Putamen (tissue), 1 donor: Measurements from ENCODE around the gene SPACA7.

ENCODE experiments used
- DNase-seq: peaks from one replicate; pipeline ENCODE4 v3.0.0-alpha.2; 2016; ENCODE audit warnings: low spot score

SPACA7 gene, protein sequence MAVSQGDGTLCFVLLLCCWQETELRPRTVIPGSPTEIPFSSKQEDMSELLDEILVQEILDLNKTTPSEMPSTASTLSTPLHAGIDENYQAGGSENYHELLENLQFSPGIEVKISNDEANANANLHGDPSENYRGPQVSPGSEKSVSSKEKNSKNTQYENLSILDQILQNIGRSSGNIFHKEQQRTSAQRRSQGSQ

DNA sequence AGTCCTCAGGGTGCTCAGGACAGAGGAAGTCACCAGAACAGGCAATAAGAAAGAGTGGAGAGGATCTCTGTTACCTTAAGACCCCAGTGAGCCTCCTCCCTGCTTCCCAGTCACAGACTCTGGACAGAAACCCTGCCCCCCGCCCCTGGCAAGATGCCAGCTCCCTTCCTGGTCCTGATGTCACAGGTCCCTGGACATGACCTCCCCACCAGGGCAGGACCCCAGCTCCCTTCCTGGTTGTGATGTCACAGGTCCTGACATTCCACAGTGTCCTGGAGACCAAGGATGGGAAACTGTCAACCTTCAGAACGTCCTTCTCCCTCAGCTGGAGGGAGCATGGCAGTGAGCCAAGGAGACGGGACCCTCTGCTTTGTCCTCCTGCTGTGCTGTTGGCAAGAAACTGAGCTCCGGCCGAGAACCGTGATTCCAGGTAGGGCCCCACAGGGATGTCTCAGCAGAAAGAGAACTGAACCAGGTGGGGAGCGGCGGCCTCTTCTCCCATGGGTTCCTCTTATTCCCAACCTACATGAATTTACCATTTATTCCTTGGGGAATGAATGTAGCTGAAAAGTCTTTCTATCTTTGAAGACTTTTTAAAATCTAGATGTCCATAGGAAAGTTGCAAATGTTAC, at the start of gene SPACA7:
Gene SPACA7, plus strand, starts transcription at position 306 of the 632 bp plus-strand sequence. Its CDS starts 31 bp downstream, at position 337.
- no peak for DNase-seq

DNA sequence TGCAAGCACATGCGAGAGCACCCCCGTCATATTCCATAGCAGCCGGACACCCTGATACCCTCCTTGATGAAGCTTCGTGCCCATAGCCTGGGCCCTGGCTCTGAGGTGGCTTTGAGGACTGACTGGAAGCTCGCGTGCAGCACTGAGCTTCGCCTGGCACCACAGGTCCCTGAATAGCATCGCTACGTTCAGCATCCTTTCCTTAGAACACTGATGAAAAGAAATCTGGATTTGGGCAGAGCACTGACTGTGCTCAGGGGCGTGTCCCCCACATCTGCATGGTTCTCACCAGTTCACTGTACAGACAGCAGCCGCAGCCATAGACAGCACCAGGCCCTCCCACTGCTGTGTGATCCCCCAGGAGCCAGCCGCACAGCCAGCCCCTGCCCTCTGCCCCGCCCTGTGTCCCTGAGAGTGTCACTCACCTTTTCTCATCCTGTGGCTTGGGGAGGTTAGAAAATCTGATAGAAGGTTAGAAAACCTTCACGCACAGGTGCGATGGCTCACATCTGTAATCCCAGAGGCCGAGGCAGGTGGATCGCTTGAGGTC, 49.3 kb upstream of the SPACA7 start:
- no peak for DNase-seq

DNA sequence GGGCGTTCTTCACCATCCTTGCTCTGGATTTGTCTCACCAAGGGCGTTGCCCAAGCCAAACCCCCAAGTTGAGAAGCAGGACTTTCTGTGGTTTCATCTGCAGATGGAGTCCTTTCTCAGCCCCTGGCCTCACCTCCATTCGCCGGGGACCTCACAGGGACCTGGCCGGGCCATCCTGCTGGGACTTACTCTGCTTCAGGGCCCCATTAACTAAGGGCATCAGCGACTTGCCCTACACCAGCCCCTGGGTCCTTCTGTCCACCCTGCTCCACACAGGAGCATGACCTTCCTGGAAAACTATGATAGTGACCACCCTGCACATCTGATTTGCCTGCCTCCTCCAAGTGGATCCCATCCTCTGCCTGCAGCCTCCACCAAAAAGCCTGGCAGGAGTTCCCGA, 47.2 kb upstream of the SPACA7 start:
- DNase-seq, result no peak

DNA sequence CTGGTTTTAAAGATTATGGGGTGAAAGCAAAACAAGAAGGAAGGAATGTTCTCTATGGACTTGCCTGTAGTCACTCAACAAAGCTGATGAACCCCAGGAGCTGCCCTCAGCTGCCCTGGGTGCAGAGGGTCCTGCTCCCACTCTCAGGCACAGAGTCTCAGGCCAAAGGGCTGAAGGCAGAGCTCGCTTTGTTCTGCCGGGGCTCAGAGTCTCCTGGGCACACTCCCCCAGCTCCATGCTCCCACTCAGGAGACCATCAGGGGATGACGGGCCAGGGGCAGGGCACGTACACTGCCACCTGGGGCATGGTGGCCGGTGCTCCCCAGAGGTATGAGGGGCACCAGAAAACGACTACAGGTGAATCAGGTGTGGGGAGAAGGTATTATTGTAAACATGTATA, 46.8 kb upstream of the SPACA7 start:
- no peak for DNase-seq

DNA sequence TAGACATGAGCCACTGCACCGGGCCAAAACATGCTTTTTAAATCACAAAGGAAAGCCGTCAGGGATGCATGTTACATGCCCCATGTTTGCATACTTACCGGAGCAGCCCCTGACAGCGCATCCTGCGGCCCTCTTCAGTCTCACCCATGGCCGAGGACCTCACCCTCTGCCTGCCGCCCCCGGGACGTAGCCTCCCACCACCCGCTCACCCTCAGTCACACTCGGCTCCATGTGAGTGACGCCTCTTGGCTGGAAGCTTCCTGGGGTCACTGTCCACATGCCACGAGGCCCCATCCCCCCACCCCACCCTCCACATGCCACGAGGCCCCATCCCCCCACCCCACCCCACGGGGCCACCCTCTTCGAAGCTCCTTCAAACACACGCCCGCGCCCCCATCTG, 46.1 kb upstream of the SPACA7 start:
- DNase-seq, result no peak

DNA sequence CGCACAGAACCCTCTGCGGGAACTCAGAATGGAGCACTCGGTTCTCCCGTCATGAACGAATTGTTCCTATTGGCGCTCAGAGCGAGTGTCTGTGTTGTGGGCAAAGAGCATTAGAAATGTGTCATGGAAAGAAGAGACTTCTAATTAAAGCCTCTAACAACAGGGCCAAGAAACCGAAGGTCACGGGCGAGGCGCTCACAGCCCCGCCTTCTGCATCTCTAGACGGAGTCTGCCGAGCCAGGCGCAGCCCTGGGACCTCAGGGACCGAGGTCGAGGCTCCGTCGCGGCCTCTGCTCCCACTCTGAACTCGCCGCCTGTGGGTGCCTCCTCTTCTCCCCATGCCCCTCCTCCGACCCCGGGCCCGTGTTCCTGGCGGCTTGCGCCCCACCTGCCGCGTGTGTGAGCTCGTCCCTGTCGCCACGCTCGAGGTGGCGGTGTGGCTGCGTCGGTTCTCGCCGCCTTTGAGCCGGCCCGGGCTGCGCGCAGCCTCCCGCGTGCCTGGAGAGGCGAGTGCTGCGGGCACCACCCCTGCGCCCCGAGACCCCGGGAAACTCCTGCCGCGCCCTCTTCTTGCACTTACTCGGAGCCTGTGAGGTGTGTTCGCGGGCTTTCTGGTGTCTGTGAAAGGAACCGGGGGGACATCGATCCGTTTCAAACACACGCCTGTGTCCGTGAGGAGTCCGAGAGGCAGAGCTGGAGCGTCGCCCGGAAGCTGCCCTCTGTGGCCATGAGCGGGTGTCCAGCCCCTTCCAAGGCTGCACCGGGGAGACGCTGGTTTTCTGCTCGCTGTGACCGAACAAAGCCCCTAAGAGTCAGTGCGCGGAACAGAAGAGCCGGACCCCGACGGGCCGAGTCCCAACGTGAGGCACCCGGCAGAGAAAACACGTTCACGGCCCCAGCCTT, 45.4 kb upstream of the SPACA7 start:
- DNase-seq, result no peak

DNA sequence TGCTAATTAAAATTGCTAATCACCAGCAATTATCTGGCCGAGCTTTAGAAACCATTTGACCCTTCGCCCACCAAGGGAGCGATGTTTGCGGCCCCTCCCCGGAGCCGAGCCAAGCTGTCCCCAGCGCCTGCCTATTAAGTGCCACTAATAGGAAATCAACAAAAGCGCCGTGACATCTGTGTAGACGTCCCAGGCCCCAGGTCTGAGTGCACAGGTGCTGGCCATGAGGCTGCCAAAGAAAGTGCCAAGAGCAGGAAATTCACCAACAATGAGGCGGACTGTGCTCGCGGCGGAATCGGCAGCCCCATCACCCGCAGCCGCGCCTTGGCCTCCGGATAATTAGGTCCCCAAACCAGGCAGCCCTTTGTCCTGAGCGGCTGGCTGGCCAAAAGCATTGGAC, 44.5 kb upstream of the SPACA7 start:
- no peak for DNase-seq

DNA sequence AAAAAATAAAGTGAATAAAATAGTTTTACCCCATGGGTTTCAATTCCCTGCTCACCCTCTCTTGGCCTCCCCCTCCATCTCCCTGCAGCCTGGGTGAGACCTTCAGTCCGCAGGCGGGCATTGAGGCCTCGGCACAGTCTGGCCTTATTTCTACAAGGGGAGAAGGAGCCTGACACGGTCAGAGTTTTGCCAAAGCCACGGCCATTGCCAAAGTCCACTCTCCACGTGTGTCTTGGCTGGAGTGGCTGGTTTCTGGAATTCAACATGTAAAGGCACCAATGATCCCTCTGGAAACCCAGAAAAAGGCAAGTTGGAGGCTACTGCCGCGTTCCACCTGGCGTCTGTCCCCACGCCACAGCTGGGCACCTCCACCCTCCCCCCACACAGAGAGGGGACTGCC, 43.4 kb upstream of the SPACA7 start:
- DNase-seq, result no peak

DNA sequence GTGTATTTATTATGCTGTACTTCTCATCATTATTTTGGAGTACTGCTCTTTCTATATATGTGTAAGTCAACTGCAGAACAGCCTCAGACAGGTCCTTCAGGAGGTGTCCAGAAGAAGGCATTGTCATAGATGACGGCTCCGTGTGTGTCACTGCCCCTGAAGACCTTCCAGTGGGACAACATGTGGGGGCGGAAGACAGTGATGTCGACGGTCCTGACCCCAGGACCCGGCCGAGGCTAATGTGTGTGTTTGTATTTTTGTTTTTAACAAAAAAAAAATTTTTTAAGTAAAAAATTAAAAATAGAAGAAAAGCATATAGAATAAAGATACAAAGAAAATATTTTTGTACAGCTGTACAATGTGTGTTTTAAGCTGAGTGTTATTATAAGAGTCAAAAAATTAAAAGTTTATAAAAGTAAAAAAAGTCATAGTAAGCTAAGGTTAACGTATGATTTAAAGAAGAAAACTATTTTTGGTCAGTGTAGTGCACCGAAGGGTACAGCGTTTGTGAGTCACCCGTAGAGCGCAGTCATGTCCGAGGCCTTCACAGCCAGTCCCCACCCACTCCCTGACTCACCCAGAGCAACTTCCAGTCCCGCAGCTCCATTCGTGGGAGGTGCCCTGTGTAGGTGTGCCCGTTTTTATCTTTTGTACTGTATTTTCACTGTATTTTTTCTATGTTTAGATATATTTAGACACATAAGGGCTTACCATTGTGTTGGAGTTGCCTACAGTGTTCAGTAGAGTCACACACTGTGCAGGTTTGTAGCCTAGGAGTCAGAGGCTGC, 42.2 kb upstream of the SPACA7 start:
- DNase-seq, result no peak

DNA sequence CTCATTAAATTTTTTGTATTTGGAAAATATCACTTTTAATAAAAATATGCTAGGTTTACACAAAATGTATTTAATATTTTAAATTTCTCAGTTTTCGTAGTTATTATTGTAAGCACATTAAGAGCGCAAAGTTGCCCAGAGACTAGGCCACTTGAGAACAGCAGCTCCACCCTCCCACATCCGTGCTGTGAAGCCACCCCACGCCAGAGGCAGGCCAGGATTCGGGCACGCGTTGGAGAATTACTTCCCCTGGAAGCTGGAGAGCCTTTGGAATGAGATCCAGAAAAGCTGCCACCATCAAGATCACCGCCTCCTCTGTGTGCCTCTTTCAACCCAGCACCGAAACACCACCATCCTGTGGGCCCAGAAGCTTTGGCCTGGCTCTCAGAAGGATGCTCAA, 41.0 kb upstream of the SPACA7 start:
- no peak for DNase-seq

DNA sequence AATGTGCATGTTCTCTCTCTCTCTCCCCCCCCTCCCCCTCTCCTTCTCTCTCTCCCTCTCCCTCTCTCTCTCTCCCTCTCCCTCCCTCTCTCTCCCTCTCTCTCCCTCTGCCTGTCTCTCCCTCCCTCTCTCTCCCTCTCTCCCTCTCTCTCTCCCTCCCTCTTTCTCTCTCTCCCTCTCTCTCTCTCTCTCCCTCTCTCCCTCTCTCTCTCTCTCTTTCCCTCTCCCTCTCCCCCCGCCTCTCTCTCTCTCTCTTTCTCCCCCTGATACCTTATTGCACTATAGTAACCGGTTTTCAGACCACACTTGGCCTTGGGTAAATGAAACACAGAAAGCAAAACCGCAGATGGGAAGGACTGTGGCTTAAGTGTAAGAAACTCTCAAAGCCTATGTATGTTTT, 34.7 kb upstream of the SPACA7 start:
- no peak for DNase-seq

DNA sequence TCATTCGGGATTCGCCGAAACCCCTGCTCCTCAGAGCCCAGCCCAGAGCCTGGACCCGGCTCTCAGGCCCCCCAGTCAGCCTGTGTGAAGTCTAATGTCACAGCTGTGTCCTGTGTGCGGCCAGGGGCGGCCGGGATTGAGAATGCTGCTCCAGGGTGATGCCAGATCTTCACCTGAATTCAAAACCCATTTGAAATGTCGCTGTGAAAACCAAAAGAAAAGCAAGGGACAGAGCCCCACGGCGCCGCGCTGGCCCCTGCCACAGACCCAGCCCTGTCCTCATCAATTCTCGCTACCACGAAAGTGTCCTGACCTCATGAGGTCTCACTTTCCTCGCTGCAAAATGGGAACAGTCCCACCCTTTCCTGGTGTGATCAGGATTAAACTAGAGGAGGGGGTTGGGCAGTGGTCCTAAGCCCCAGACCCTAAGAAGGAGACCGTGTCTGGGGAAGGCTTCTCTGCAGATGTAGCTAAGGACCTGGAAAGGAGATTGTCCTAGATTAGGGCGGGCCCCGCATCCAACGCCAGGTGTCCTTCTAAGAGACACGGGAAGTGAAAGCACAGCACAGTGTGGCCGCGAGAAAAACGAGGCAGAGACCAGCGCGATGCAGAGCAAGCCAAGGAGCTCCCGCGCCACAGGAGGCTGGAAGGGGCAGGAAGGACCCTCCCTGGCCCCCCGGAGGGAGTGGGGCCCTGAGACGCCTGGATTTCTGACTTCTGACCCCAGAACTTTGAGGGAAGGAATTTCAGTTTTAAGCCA, 34.0 kb upstream of the SPACA7 start:
- DNase-seq, result no peak

DNA sequence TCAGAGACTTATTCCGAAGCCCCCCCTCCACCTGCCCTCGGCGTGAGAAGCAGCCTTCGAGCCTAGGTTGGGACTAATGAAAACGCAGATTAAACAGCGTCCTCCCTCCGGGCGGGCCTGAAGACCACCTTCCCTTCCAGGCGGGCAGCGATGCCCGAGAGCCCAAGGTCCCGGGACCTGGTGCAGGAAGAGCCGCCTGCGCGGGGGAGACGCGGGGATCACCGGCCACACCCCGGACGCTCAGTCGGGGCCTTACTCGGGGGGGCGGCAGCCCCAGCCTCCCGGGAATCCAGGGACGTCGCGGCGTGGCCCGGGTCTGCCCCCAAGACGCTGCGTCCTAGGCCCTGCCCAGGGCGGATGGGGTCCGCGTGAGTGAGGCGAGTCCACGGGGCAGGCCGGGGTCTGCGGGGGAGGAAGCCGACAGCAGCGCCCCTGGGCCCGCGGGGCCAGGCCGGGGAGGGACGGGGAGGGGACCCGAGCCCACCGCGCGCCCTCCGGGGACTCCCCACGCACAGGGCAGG, 33.3 kb upstream of the SPACA7 start:
- no peak for DNase-seq

DNA sequence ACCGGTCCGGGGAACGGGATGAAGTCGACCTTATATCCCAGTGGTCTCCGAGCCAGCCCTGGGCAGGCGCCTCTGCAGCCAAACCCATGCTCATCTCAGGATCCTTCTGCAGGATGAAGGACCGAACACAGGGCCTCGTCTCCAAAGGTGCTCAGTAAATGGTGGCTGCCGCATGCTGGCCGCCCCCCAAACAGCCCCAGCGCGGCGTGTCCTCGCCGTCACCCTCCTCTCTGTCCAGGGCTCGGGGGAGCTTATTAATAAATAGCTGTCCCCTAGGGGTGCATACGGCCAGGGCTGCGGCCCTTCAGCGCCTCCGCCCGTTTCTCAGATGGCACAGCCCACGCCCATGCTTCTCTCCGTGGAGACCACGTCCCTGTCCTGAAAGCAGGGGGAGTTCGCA, 32.6 kb upstream of the SPACA7 start:
- DNase-seq, result no peak

DNA sequence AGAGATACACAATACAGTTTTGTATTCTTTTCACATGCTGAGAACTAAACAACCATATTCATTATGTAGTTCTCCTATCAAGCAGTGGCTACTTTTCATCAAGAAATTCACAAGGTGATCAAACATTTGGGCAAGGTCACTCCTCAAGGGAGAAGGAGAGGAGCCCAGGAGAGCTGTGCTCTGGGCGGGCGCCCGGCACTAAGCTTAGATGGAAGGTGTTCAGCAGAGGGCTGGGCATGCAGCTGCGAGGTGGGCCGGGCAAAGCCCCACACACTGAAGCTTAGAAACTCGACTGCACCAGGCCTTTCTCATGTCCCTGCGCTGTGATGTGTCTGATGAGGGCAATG, 30.4 kb upstream of the SPACA7 start:
- DNase-seq, result no peak

DNA sequence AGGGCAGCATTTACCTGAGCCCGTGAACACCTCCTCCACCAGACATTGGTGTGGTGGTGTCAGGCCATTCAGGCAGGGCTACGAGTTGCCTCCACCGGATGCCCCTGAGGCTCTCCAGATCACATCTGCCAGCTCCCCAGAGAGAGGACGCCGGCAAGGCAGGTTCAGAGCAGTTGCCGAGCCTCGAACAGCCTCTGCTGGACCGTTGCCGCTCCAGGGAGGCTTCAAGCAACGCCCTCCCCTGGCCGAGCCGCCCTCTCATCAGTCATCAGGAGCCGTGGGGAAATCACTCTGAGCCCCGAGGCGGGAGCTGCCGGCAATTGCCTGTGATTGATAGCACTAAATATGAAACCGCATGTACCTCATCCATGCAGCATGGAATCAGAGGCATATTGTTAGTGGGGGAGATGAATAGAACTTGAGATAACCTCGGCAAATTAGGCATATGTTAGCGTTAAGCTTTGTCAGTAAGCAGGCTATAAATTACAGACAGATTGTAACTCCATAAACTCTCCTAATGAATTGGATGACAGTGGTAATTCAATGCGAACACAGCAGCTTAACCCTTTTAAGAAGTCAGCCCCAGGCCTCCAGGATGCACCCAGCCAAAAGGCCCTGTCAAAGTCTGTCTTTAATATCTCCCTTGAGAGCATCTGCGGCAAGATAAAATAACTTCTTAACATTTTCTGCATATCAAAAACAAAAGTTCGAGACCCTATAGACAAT, 29.8 kb upstream of the SPACA7 start:
- no peak for DNase-seq

DNA sequence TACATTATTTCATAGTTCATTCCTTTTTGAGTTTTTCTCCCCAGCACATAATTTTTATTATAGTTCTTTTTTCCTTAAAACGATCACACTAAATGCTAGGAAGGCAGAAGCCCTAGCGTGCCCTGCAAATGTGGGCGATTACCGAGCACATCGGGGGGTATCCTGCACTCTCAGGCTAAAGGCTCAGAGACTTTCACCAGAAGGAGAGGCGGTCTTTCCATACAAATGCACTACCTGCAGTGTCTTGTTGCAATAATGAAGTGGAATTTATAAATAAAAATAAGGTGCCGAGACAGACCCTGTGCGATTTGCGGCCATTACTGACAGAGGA, 29.3 kb upstream of the SPACA7 start:
- DNase-seq, result no peak

DNA sequence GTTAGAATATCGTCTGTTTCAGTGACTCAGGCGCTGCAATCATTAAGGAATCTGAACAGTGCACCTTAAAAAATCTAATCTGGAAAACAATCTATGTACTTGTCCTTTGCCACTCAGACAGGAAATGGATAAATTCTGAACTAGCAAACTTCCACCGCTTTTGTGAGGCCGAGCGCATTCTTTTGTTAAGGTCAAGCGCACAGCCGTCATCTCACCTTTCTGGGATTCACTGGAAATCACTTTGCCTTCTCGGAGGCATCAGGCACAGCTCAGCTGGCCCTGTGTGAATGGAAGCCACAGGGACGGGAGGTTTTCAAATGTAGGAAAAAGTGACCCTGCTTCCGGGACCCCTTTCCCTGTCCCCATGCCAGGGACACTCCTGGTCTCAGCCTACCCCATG, 28.2 kb upstream of the SPACA7 start:
- DNase-seq, result no peak

DNA sequence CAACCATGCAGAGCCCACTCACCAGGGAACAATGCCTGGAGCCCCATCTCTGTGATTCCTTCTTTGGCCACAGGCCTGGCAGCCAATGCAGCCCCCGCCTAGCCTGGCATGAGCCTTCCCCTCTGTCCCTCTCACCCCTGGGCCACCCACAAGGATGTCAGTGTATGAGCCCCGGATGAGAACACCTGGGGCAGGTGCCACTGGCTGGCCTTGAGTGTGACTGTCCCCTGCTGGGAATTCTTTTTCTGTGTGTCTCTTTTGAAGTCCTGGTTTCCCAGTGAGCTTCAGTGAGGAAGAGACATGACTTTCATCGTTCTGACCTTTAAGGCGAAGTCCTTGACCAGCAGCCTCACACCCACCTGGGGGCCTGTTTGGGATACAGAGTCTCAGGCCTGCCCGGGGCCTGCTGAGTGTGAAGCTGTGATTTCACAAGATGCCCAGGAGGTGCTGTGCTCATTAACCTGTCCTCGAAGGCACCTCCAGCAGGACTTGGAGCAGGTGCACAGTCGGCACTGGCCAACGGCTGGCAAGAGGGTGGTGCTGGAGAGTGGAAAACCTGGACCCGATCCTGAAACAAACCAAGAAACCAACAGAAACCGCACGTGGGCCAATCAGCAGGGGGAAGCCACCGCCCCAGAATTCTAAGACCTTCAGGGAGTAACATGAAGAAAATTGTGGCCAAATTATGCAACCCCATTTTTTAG, 27.4 kb upstream of the SPACA7 start:
- no peak for DNase-seq

DNA sequence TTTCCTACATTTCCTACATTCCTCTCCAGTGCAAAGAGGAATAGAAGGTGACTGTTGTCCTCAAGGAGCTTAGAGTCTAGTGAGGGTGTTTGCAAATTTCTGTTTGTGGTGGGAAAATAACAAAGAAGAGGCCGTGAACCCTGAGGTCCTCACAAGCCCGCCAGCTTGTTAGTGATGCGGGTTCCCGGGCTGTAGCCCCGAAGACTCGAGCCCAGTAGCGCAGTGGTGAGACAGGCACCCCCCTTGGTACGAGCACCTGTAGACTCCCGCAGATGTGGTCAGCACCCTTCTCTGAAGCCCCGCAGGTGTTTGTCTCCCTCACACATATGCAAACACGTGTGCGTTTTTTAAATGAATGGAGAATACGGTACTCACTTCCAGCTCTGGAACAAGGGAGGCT, 26.5 kb upstream of the SPACA7 start:
- no peak for DNase-seq
